HUES48 (cell line): ENCODE data around the gene DCLK1.

ENCODE experiments used
- H3K27ac ChIP-seq: one replicate; pipeline ENCODE4 v1.7.0; 2013; ENCODE audit warnings: low read depth, low read length, inconsistent platforms
- H3K27me3 ChIP-seq: 2 replicates; pipeline ENCODE4 v1.6.1; 2013; ENCODE audit warnings: mild to moderate bottlenecking, low read length; ENCODE audit not compliant: control insufficient read depth, insufficient read depth
- H3K36me3 ChIP-seq: 2 replicates; pipeline ENCODE4 v1.6.1; 2013; ENCODE audit warnings: low read length; ENCODE audit not compliant: control insufficient read depth, insufficient read depth
- H3K4me1 ChIP-seq: 2 replicates; pipeline ENCODE4 v1.6.1; 2013; ENCODE audit warnings: mild to moderate bottlenecking, low read length; ENCODE audit not compliant: control insufficient read depth, insufficient read depth
- H3K4me3 ChIP-seq: 2 replicates; pipeline ENCODE4 v1.5.1; 2013; ENCODE audit warnings: mild to moderate bottlenecking, low read depth, low read length
- H3K9ac ChIP-seq: 2 replicates; pipeline ENCODE4 v1.6.1; 2013; ENCODE audit warnings: mild to moderate bottlenecking, low read depth, low read length, moderate library complexity
- H3K9me3 ChIP-seq: 2 replicates; pipeline ENCODE4 v1.6.1; 2013; ENCODE audit warnings: low read length; ENCODE audit not compliant: control insufficient read depth, insufficient read depth

The DCLK1 gene

DNA sequence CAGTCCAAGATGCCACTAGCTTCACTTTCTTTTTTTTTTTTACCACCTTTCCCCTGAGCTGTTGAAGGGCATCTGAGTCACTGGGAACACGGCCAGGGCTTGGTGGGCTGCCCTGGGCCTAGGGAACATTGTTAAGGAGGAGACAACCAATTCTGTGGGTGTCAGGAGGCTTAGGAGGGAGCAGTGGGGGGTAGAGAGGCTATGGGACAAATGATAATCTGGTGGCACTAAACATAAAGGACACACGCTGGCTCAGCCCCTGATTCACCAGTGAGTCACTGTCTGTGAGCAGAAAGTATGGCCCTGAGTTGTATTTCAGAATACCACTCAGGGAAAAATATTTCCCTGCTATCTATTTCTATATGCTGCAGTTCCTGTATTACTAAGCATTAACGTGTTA lies 207.8 kb downstream of the DCLK1 start:
- Histone ChIP-seq H3K4me3 (no peak overlapping the region), H3K9me3 (no peaks in the 10 kb centered on the region), H3K27ac (peak overlapping the region; percentile 84), H3K4me1 (peaks cover 19% of the 10 kb centered on the region), H3K27me3 (no peaks in the 10 kb centered on the region), H3K36me3 (no peaks in the 10 kb centered on the region), H3K9ac (no peak overlapping the region)

DNA sequence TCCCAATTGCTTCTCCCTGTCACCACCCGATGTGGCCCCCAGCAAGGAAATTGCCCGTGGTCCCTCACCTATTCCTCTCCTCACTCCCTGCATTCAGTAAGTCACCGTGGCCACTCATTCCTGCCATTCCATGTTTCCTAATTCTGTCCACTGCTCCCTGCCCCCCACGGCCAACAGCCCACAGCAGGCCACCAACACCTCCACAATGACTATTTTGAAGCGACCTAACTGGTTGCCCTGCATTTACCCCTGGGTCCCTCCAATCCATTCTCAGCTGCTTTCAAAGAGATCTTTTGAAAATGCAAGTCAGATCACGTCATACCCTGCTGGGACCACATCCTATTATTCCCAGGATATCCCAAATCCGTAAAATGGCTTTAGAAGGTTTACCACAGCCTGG lies 210.4 kb downstream of the DCLK1 start:
- Histone ChIP-seq H3K27me3 (no peaks in the 10 kb centered on the region), H3K36me3 (no peaks in the 10 kb centered on the region), H3K9ac (no peak overlapping the region), H3K9me3 (no peaks in the 10 kb centered on the region), H3K4me1 (peaks cover 43% of the 10 kb centered on the region), H3K4me3 (no peak overlapping the region), H3K27ac (no peak overlapping the region)

DNA sequence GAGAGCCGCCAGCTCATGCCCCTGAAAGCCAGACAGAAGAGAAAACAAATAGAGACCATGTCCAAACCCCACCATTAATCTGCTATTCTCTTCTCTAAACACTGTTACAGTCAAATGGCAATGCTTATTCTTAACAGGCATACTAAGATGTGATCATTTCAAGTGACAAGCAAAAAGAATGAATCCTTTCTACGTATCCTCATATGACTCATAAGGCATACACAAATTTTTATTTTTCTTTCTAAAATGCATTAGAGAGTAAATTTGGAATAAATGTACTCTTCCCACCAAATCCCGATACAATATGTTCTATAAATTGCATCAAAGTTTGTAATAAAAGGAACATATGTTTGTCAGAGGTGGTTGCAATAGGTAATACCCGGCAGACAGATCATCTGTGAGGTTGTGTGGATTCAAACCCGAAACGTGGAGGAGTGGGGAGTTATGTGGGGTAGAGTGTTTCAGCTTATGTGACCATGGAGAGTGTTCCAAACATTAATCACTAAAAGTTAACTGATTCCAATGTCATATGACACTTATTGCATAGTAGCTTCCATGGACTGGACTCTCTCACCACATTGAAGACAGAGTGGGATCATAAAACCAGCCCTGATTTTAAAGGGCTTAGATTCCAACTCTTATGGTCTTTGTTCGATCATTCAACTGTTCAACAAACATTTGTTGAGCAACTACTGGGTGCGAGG lies 213.1 kb downstream of the DCLK1 start:
- peaks cover 48% of the 10 kb centered on the region for H3K4me1 ChIP-seq
- no peaks in the 10 kb centered on the region for H3K9me3 ChIP-seq
- no peak overlapping the region for H3K4me3 ChIP-seq
- H3K27me3 ChIP-seq, result no peaks in the 10 kb centered on the region
- H3K27ac ChIP-seq, result no peak overlapping the region
- no peaks in the 10 kb centered on the region for H3K36me3 ChIP-seq
- no peak overlapping the region for H3K9ac ChIP-seq

DNA sequence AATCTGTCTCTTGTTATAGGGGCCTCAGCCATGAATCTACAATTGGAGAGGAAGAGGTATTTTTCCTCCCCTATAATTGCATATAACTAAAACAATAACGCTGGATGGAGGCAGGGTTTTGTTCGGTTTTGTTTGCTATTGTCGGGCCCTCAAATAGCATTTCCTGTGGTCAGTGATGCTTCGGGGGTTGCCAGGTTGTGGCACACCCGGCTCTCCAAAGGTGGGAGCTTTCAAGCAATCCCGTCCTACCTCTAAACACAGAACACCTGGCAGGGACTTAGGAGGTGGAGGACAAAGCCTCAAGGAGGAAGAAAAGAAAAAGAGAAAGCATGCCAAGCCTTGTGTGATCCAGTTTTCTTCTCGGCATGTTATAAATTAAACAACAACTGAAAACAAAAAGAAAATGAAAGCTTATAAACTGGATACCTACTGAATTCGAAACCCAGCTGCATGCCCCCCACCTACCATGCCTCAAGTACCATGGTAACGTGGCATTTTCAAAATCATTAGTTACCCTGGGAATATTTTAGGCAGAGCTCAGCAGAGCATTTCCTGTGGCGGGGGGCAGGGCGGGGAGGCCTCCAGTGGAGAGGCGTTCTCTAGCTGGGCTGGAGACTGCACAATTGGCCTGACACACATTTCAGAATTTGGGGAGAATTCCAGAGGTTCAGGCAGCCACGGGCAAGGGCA lies 213.8 kb downstream of the DCLK1 start:
- Histone ChIP-seq H3K4me3 (no peak overlapping the region), H3K27me3 (no peaks in the 10 kb centered on the region), H3K9ac (no peak overlapping the region), H3K4me1 (peaks cover 48% of the 10 kb centered on the region), H3K9me3 (peaks cover 4% of the 10 kb centered on the region; the same call in 1 of the 2 replicates), H3K27ac (peak overlapping the region; percentile 13), H3K36me3 (no peaks in the 10 kb centered on the region)

DNA sequence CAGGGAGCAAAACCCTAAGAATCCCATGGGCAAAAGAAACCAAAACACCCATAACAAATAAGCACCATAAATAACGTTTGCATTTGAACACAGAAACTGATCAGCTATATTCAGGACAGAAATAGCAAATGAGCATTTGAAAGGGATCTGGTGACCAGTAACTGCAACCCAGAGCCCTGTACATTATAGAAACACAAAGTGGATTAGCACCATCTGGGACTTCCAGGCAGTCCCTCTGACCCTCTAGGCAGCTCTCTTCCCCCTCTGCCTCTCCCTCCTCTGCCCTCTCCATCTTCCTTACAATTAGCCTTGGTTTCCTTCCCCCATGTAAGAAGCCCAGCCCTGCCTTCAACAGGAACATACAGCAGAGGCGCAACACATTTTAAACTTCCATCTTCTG lies 215.0 kb downstream of the DCLK1 start:
- Histone ChIP-seq H3K27me3 (no peaks in the 10 kb centered on the region), H3K9me3 (peaks cover 6% of the 10 kb centered on the region; the same call in 1 of the 2 replicates), H3K36me3 (no peaks in the 10 kb centered on the region), H3K4me1 (peaks cover 41% of the 10 kb centered on the region), H3K4me3 (no peak overlapping the region), H3K27ac (peak overlapping the region; percentile 22), H3K9ac (no peak overlapping the region)

DNA sequence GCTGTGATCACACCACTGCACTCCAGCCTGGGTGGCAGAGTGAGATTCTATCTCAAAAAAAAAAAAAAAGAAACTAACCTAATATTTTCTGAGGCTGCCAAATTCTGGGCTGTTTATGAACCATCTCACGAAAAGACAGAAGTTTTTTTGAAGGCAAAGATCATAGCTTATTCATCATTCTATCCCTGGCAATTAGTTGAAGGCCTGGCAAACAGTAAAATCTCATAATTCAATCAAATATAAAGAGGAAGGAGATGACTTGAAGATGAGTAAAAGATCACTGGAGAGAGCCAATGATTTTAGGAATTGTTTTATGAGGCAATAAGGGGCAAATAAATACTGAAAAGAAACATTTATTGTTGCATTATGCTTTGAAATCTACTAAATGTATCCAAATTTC lies 216.5 kb downstream of the DCLK1 start:
- Histone ChIP-seq H3K36me3 (no peaks in the 10 kb centered on the region), H3K4me1 (peaks cover 37% of the 10 kb centered on the region), H3K27me3 (no peaks in the 10 kb centered on the region), H3K4me3 (no peak overlapping the region), H3K9ac (no peak overlapping the region), H3K27ac (no peak overlapping the region), H3K9me3 (peaks cover 6% of the 10 kb centered on the region; the same call in 1 of the 2 replicates)

DNA sequence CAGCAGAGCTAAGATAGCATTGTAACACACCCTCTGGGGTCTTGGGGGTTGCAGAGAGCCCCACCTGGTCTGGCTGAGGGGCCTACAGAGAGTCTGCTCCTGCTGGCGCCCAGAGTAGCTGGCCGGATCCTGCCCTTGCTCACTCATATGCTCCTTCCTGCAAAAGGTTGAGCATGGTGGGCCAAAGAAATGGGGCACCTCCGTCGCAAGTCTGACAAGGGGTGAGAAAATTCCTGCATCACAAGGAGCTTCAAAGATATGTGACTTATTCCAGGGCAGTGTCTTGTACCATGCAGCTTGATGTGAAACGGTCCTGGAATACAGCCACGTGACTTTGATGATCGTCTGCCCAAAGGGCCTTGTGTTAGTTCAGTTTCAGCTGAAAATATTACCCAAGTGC lies 218.3 kb downstream of the DCLK1 start:
- Histone ChIP-seq H3K9me3 (peaks cover 6% of the 10 kb centered on the region; the same call in 1 of the 2 replicates), H3K27ac (no peak overlapping the region), H3K36me3 (no peaks in the 10 kb centered on the region), H3K9ac (no peak overlapping the region), H3K4me3 (no peak overlapping the region), H3K4me1 (peaks cover 42% of the 10 kb centered on the region), H3K27me3 (no peaks in the 10 kb centered on the region)

DNA sequence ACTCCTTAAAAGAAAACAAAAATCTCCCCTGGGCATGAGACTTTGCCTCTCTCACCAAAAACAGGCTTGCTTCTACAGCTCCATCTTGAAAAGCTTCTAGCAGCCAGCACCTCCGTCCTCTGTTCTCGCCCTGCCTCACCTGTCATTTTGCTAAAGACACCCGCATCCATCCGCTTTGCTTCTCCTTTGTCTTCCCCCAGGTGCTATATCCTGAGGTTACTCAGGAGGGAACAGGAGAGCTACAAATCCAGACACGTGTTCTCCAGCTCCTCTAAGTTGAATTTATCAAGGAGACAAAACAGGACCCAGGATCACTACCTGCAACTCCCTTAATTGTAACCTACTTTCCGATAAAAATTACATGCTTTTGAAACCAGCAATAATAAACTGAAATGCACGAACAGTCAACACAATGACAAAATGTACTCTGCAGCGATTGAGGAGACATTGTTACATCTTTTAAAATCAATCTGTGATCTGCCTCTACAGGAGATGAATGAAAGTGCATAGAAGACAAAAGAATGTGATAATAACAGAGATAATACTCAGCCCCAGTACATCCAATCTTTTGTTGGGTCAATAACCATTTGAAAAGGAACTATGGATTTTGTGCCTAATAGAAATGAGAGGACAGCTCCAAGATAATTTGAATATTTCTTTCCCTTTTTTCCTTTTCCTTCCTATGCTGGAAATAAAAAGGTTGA lies 221.2 kb downstream of the DCLK1 start:
- Histone ChIP-seq H3K9ac (no peak overlapping the region), H3K36me3 (no peaks in the 10 kb centered on the region), H3K27ac (no peak overlapping the region), H3K4me3 (no peak overlapping the region), H3K4me1 (peaks cover 24% of the 10 kb centered on the region), H3K27me3 (no peaks in the 10 kb centered on the region), H3K9me3 (peaks cover 6% of the 10 kb centered on the region; the same call in 1 of the 2 replicates)

DNA sequence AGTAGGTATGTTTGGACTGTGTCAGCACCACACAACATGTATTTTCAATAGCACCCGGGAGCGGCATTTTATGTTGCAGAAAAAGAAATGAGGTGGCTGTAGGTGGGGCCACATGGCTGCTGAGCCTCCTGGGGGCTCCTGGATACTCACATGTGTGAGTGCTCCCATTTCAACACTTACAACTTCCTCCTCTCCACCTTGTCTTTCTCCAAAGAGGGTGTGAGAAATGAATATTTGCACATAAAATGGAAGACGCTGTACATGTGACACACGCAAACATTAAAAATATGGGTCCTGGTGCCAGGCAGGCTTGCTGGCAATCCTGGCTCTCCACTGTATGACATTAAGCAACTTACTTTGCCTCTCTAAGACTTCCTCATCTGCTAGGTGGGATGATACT lies 222.1 kb downstream of the DCLK1 start:
- no peaks in the 10 kb centered on the region for H3K36me3 ChIP-seq
- H3K4me1 ChIP-seq, result peaks cover 24% of the 10 kb centered on the region
- H3K9me3 ChIP-seq, result peaks cover 6% of the 10 kb centered on the region; the same call in 1 of the 2 replicates
- H3K27me3 ChIP-seq, result no peaks in the 10 kb centered on the region
- no peak overlapping the region for H3K4me3 ChIP-seq
- no peak overlapping the region for H3K27ac ChIP-seq
- no peak overlapping the region for H3K9ac ChIP-seq

DNA sequence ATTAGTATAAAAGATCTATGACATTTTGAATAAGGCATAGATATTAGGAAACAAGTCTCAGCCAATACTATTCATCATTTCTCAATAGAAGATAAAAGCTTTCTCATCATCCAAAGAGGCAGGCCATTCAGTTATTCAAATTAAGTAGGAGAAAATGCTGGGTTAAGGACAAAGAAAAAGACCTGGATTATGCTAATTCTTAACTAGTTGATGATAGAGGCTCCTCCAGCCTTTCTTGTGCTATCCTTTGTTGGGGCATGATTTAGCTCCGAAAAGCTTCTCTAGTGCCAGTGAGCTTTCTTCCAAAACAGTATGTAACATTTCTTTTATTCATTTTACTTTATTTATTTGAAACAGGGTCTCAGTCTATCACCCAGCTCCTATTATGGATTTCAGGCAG lies 223.0 kb downstream of the DCLK1 start:
- H3K4me1 ChIP-seq, result peaks cover 24% of the 10 kb centered on the region
- H3K4me3 ChIP-seq, result no peak overlapping the region
- H3K9me3 ChIP-seq, result peaks cover 6% of the 10 kb centered on the region; the same call in 1 of the 2 replicates
- H3K27me3 ChIP-seq, result no peaks in the 10 kb centered on the region
- no peak overlapping the region for H3K27ac ChIP-seq
- H3K9ac ChIP-seq, result no peak overlapping the region
- no peaks in the 10 kb centered on the region for H3K36me3 ChIP-seq

DNA sequence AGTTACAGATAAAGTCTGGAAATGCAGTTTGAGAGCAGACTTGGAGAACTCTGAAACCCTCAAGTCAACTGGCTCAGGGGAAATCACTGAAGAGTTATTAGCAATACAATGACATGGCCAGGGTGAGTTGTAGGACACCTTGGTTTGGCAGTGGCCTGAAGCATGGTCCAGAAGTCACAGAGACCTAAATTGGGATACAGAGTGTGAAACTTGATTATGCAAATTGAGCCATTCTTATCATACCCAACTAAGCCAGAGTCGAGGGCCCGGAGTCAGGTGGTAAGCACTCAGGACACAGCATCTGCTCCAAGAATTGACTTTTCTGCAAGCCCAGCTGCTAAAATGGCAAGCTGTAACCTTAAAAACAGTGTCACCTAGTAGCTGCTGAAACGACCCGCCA lies 224.5 kb downstream of the DCLK1 start:
- H3K27me3 ChIP-seq, result no peaks in the 10 kb centered on the region
- H3K4me3 ChIP-seq, result no peak overlapping the region

More for the DNA sequence above, 224.5 kb downstream of the DCLK1 start:
- Histone ChIP-seq H3K9ac (no peak overlapping the region), H3K36me3 (no peaks in the 10 kb centered on the region), H3K9me3 (no peaks in the 10 kb centered on the region), H3K4me1 (peaks cover 24% of the 10 kb centered on the region), H3K27ac (no peak overlapping the region)
